Prostate gland (tissue), 2 donors: Measurements from ENCODE around the gene FOLH1. TPM values are rescaled to one million over a fixed set of nuclear protein-coding genes. Genes with fewer than 3 reads are reported as not detected.
"Not testable (repeated sequence)": the region's sequence is repeated elsewhere in the genome, so short reads cannot be mapped to it uniquely, and the experiment has no call there.

Experiments used
- DNase-seq: peaks from one replicate; pipeline ENCODE4 v3.0.0-alpha.2; 2019; ENCODE audit warnings: low spot score
- H3K27ac ChIP-seq, 2 donors: fragments of 200-600 bp; sonication (generic); 2 replicates each; pipeline ENCODE4 v1.5.1; 2017 to 2019
- H3K27me3 ChIP-seq: fragments of 200-600 bp; sonication (generic); replicated peaks from 2 replicates; pipeline ENCODE4 v1.5.1; 2019; ENCODE audit not compliant: insufficient read depth
- H3K36me3 ChIP-seq, 2 donors: fragments of 200-600 bp; sonication (generic); 1 replicate in 1 of 2; 2 replicates in 1 of 2; pipeline versions ENCODE4 v1.5.1 to v1.8.1; 2017 to 2019
- H3K4me1 ChIP-seq: fragments of 200-600 bp; sonication (generic); replicated peaks from 2 replicates; pipeline ENCODE4 v1.5.1; 2019
- H3K4me3 ChIP-seq, 2 donors: fragments of 200-600 bp; sonication (generic); 2 replicates each; pipeline ENCODE4 v1.5.1; 2017 to 2019
- H3K9me3 ChIP-seq: fragments of 200-600 bp; sonication (generic); 2 replicates; pipeline ENCODE4 v1.5.1; 2017
- POLR2AphosphoS5 ChIP-seq: sonication (generic); formaldehyde crosslinking; IDR thresholded peaks from one replicate; pipeline ENCODE4 v1.6.1; 2017; ENCODE audit warnings: antibody characterized with exemption
- WGBS: methylation state at CpG from one replicate; pipeline ENCODE4 v1.1.5; 2018; 5-methylcytosine and 5-hydroxymethylcytosine counted together
- intact Hi-C: fragments of 100-400 bp; cut with DNase I; formaldehyde crosslinking; loops from one replicate; pipeline ENCODE4 v1.14.2; 2022
- total RNA-seq, 2 donors: library from RNA; depleted of rRNA; stranded (reverse); fragments of >200 nt; gene quantifications; one replicate each; pipeline ENCODE4 v1.1.0, GENCODE V29; 2016

Gene FOLH1
- total RNA-seq, 2 donors from 2014 or later: 43.9 to 739 TPM

GRCh38 chr11:49190287-49190686, 18.1 kb downstream of the FOLH1 start:
- H3K4me3 ChIP-seq, H3K9me3 ChIP-seq, intact Hi-C loops, H3K4me1 ChIP-seq, DNase-seq, H3K27me3 ChIP-seq, H3K36me3 ChIP-seq, H3K27ac ChIP-seq: not testable (repeated sequence)
- 51% methylated on average over 2 of the region's 2 CpGs for WGBS

GRCh38 chr11:49186225-49186624, 22.2 kb downstream of the FOLH1 start:
- H3K9me3 ChIP-seq, DNase-seq, H3K36me3 ChIP-seq, H3K27me3 ChIP-seq, H3K4me1 ChIP-seq, H3K27ac ChIP-seq, intact Hi-C loops, H3K4me3 ChIP-seq: not testable (repeated sequence)
- WGBS: 43% methylated on average over 2 of the region's 2 CpGs

DNA sequence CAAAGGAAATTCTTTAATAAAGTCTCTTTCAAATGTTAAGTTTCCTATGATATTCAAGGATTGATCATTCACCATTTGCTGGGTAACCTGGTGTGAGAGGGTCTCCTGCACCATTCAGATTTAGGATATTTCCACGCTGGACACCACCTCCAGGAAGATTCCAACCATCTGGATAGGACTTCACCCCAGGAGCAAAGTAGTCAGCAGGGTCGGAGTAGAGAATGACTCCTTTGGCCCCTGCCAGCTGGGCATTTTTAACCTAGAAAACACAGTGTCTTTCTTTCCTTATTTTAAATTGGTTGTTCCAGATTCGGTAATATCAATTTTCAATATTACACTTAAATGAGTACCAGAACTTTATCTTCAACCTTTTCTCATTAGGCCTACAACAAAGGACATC, 22.8 kb downstream of the FOLH1 start:
- H3K9me3 ChIP-seq, H3K27ac ChIP-seq, intact Hi-C loops, H3K4me1 ChIP-seq, H3K27me3 ChIP-seq, H3K4me3 ChIP-seq, DNase-seq, H3K36me3 ChIP-seq: not testable (repeated sequence)
- 92% methylated on average over 3 of the region's 3 CpGs for whole genome bisulfite sequencing

DNA sequence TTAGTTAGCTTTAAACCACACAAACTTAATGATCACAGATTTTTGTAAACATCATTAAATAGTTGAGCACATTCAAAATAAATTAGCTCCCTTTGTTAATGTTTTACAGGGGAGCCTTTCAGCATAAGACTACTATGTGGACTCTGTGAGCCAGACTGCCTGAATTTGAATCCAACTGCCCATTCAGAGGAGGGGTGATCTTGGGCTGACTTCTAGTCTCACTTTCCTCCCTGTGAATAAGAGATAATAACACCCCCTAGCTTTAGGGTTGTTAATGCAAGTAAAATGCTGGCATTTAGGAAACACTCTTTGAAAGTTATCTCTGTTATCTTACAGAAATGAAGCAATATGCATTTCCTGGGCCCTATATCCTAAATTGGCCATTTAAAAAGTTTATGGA, 23.6 kb downstream of the FOLH1 start:
- H3K36me3 ChIP-seq, intact Hi-C loops, H3K27ac ChIP-seq, H3K4me1 ChIP-seq, H3K27me3 ChIP-seq, H3K9me3 ChIP-seq, DNase-seq, H3K4me3 ChIP-seq: not testable (repeated sequence)

DNA sequence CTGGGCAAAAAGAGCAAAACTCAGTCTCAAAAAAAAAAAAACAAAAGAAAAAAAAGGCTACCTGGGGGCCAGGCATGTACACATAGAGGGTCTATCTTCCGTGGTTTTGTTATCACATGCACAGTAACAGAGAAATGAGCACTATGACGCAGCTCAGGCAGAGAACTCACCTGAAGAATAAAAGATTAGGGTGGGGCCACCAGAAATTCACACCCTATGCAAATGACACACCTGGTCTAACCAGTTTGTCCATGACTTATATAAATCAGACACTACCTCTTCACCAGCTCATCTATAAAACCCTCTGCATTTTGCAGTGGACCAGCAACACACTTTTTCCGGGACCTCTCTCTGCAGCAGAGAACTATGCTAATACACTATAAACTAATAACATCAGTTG, 30.5 kb downstream of the FOLH1 start:
- H3K4me3 ChIP-seq, intact Hi-C loops, H3K4me1 ChIP-seq, H3K27me3 ChIP-seq, H3K36me3 ChIP-seq, H3K27ac ChIP-seq, H3K9me3 ChIP-seq: not testable (repeated sequence)
- peak; percentile 47 for DNase-seq
- peak; percentile 38 for TF ChIP-seq POLR2AphosphoS5
- 41% methylated on average over 3 of the region's 3 CpGs for WGBS

DNA sequence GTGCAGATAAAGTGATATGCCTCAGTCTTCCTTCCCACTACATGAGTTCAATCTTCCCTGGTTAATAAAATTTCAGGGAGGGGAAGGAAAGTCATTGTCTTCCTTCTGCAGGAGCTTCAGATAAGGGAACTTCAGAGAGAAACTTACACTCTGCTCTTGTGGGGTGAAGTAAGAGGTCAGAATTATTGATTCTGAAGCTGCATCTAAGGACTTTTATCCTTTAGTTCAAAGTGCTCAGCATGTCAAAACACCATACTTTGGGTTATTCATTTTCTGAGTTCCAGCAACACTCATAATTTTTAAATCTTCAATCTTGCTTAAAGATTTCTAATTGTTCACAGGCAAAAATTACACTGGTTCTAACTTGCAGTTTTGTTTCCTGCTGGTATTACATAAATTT, 33.0 kb downstream of the FOLH1 start:
- H3K4me1 ChIP-seq, H3K9me3 ChIP-seq, H3K4me3 ChIP-seq, H3K27me3 ChIP-seq, intact Hi-C loops, H3K27ac ChIP-seq, DNase-seq, H3K36me3 ChIP-seq: not testable (repeated sequence)

DNA sequence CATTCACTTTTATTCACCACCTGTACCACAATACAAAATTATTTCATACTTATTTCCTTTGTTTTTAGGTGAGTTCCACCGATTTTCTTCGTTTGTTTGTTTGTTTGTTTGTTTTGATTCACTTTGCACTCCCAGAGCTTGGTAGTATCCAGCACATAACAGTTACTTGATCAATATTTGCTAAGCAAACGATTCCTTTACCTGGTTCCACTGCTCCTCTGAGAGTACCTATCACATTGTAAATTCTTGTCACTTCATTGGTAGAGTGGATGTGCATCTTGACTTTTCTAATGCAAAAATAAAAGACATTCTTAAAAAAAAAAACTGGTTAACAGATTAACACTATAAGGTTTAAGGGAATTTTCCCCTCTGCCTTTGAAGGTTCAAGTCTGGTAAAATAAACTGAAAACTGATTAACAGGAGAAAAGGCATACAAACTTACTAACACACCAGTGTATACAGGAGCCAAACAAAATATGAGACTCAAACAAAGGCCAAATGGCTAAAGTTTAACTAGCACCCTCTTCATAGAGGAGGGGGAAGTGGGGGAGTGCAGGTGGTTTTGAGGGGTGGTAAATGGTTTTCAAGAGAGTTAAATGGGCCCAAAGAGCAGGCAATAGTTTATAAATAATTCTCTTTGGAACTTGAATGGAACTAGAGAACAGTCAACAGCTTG, 33.6 kb downstream of the FOLH1 start:
- H3K27ac ChIP-seq, H3K27me3 ChIP-seq, H3K4me1 ChIP-seq, H3K9me3 ChIP-seq, H3K4me3 ChIP-seq, intact Hi-C loops, H3K36me3 ChIP-seq, DNase-seq: not testable (repeated sequence)
- 40% methylated on average over 2 of the region's 3 CpGs for WGBS

- DNase-seq, H3K4me1 ChIP-seq, H3K27ac ChIP-seq, H3K4me3 ChIP-seq, H3K27me3 ChIP-seq, H3K36me3 ChIP-seq, intact Hi-C loops, H3K9me3 ChIP-seq: not testable (repeated sequence)
- 70% methylated on average over 3 of the region's 3 CpGs for WGBS
Measured at GRCh38 chr11:49171613-49172012, 36.8 kb downstream of the FOLH1 start.

DNA sequence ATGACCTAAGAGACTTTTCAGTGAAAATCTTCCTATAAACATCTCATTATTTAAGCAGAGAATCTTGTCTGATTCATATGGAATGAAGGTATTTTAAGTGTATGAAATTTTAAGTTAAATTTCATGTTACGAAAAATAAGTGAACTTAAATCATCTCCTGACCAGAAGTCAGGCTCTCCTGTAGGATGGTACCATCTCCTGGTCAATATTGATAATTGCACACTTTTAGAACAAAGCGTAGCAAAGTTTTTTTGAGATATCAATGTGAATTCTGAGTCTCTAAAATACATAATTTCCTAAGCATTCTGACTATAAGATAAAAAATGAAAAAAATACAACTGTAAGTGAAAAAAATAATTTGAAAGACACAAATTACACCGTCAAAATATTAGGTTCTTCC, 38.8 kb downstream of the FOLH1 start:
- WGBS: 77% methylated on average over 3 of the region's 3 CpGs
- intact Hi-C loops: not testable (repeated sequence)

GRCh38 chr11:49168992-49169391, 39.4 kb downstream of the FOLH1 start:
- H3K27ac ChIP-seq, H3K4me3 ChIP-seq, DNase-seq, intact Hi-C loops, H3K27me3 ChIP-seq, H3K4me1 ChIP-seq, H3K9me3 ChIP-seq, H3K36me3 ChIP-seq: not testable (repeated sequence)
- 81% methylated on average over 4 of the region's 4 CpGs for WGBS

More for the DNA sequence above, 38.8 kb downstream of the FOLH1 start:
- not testable (repeated sequence) for H3K27me3 ChIP-seq, DNase-seq, H3K27ac ChIP-seq, H3K4me1 ChIP-seq, H3K9me3 ChIP-seq, H3K36me3 ChIP-seq, H3K4me3 ChIP-seq
